Heart right ventricle (tissue), 16 donors: Measurements from ENCODE around the gene RGPD6. TPM values are rescaled to one million over a fixed set of nuclear protein-coding genes. Genes with fewer than 3 reads are reported as not detected.
"Not testable (repeated sequence)": the region's sequence is repeated elsewhere in the genome, so short reads cannot be mapped to it uniquely, and the experiment has no call there.

ENCODE experiments used
- ATAC-seq, 8 donors: fragments of 200-7000 bp; cut with Tn5 transposase; one replicate each; pipeline ENCODE4 v1.9.1; 2020; ENCODE audit warnings: mild to moderate bottlenecking in 8 of 8, moderate library complexity in 8 of 8, moderate number of reproducible peaks in 1 of 8
- DNase-seq, 2 donors: peaks; one replicate each; pipeline ENCODE4 v3.0.0-alpha.2; 2020
- H3K27ac ChIP-seq, 10 donors: fragments of 200-600 bp; sonication (generic) in 2 of 10; one replicate each; pipeline versions ENCODE4 v1.5.0 to v1.8.0; 2020 to 2022; ENCODE audit warnings: mild to moderate bottlenecking in 3 of 10
- H3K27me3 ChIP-seq, 7 donors: fragments of 200-600 bp; one replicate each; pipeline ENCODE4 v1.8.0; 2021 to 2022; ENCODE audit warnings: mild to moderate bottlenecking in 2 of 7
- H3K36me3 ChIP-seq, 9 donors: fragments of 200-600 bp; sonication (generic) in 1 of 9; one replicate each; pipeline versions ENCODE4 v1.5.0 to v1.8.0; 2020 to 2022; ENCODE audit warnings: mild to moderate bottlenecking in 2 of 9
- H3K4me1 ChIP-seq, 9 donors: fragments of 200-600 bp; sonication (generic) in 1 of 9; one replicate each; pipeline versions ENCODE4 v1.5.0 to v1.8.0; 2020 to 2022; ENCODE audit warnings: mild to moderate bottlenecking in 4 of 9
- H3K4me3 ChIP-seq, 10 donors: fragments of 200-600 bp; sonication (generic) in 2 of 10; one replicate each; pipeline versions ENCODE4 v1.5.0 to v1.8.0; 2020 to 2022; ENCODE audit warnings: mild to moderate bottlenecking in 7 of 10, moderate library complexity in 2 of 10
- H3K9me3 ChIP-seq, 11 donors: fragments of 200-600 bp in 10 of 11; sonication (generic) in 2 of 11; one replicate each; pipeline versions ENCODE4 v1.5.0 to v1.8.0; 2013 to 2022; ENCODE audit warnings: mild to moderate bottlenecking in 2 of 11, control low read depth in 1 of 11, moderate library complexity in 1 of 11
- WGBS, 2 donors: extraction: QIAGEN DNeasy Blood & Tissue Kit; methylation state at CpG; one replicate each; pipeline ENCODE4 v1.1.7; 2013; ENCODE audit warnings: inconsistent platforms in 1 of 2; 5-methylcytosine and 5-hydroxymethylcytosine counted together
- intact Hi-C, 10 donors: fragments of 100-400 bp; cut with DNase I; formaldehyde crosslinking; loops; one replicate each; pipeline versions ENCODE4 v1.11.1 to v1.14.2; 2022
- polyA plus RNA-seq, 2 donors: library from polyadenylated mRNA; stranded (reverse); fragments of 200-250 nt; gene quantifications; one replicate each; pipeline ENCODE4 v1.2.3, GENCODE V29; 2013
- total RNA-seq, 10 donors: library from RNA; stranded (reverse); fragmentation: NEBNext Ultra II Directional in 3 of 10; extraction: Animal tissue kit (Norgen Biotek cat#: 25700) in 3 of 10; gene quantifications; one replicate each; pipeline versions ENCODE4 v1.2.1 to v1.2.4, GENCODE V29; 2021 to 2023
- donor health status: Arrhythmogenic right ventricular cardiomyopathy.
- donor health status: ischemic (EF 13 %, LVEDD 7.1; RV severe dilation, severe dysfunction).
- donor health status: healthy with polysubstance abuse.
- donor health status: DM: no; HTN: yes; CAD: no.
- donor health status: DM: no; HTN: no; CAD: no.
- donor health status: ischemic (EF 25% LVEDD 6.9; RV normal size, moderate dysfunction).
- donor health status: ischemic (EF 25% LVEDD 5.7; RV mildly dilated, moderate dysfunction).
- donor health status: healthy.
- donor health status: DM: yes; HTN: yes; CAD: no.
- donor health status: Ischemic cardiomyopathy.
- donor health status: ischemic (EF 35%, LVEDD 5.7; RV mildly dilated, moderate dysfunction).
- donor health status: nonischemic (EF 11% LVEDD 7.7; RV severe dilation, severe dysfunction).
- donor health status: DM: yes; HTN: yes; CAD: no.
- donor health status: PGD.
- donor health status: ischemic (EF 29% LVEDD 5.4; RV normal size, mild dysfunction).
- donor health status: nonischemic (EF 23%, LVEDD 6.1; RV moderate dilation, normal function).

The RGPD6 gene
- total and polyA plus RNA-seq, 12 donors: 4.5 to 27.8 (median 12.0) TPM

- H3K27me3 ChIP-seq, intact Hi-C loops, H3K9me3 ChIP-seq, H3K27ac ChIP-seq, H3K36me3 ChIP-seq, DNase-seq, H3K4me3 ChIP-seq, ATAC-seq, H3K4me1 ChIP-seq: not testable (repeated sequence)
- WGBS, 2 donors: no CpG with 5 or more reads among the region's 2 CpGs
These were observed 15.0 kb upstream of the RGPD6 start for GRCh38 chr2:110591973-110592372.

- intact Hi-C loops, H3K36me3 ChIP-seq, DNase-seq, H3K27me3 ChIP-seq, H3K4me1 ChIP-seq, H3K9me3 ChIP-seq, ATAC-seq, H3K4me3 ChIP-seq, H3K27ac ChIP-seq: not testable (repeated sequence)
- WGBS, 2 donors: no CpG with 5 or more reads among the region's 15 CpGs
These were observed 12.8 kb upstream of the RGPD6 start for GRCh38 chr2:110589677-110590330.

GRCh38 chr2:110588520-110588919, 11.5 kb upstream of the RGPD6 start:
- H3K4me1 ChIP-seq, intact Hi-C loops, H3K9me3 ChIP-seq, H3K4me3 ChIP-seq, H3K27me3 ChIP-seq, DNase-seq, H3K27ac ChIP-seq, H3K36me3 ChIP-seq: not testable (repeated sequence)
- no CpG with 5 or more reads among the region's 1 CpG for WGBS, 2 donors
- peak in 7 of 8 donors; percentile 62 to 88 (median 71) for ATAC-seq

GRCh38 chr2:110579216-110579965, 2.4 kb upstream of the RGPD6 start:
- ATAC-seq, H3K9me3 ChIP-seq, H3K4me3 ChIP-seq, H3K27me3 ChIP-seq, H3K27ac ChIP-seq, H3K36me3 ChIP-seq, intact Hi-C loops, H3K4me1 ChIP-seq, DNase-seq: not testable (repeated sequence)
- WGBS, 2 donors: no CpG with 5 or more reads among the region's 12 CpGs

- H3K9me3 ChIP-seq, H3K4me3 ChIP-seq, H3K27ac ChIP-seq, intact Hi-C loops, H3K27me3 ChIP-seq, DNase-seq, H3K4me1 ChIP-seq, H3K36me3 ChIP-seq: not testable (repeated sequence)
- peak in 6 of 8 donors; percentile 53 to 59 (median 57) for ATAC-seq
- WGBS, 2 donors: no CpG with 5 or more reads among the region's 1 CpG
These were observed 1.4 kb upstream of the RGPD6 start for GRCh38 chr2:110578429-110578828.

- H3K27ac ChIP-seq, DNase-seq, H3K4me3 ChIP-seq, H3K4me1 ChIP-seq, intact Hi-C loops, H3K9me3 ChIP-seq, H3K36me3 ChIP-seq, H3K27me3 ChIP-seq: not testable (repeated sequence)
- peak in 5 of 8 donors; percentile 46 to 64 (median 58) for ATAC-seq
- no CpG with 5 or more reads among the region's 8 CpGs for WGBS, 2 donors
These were observed 77.2 kb downstream of the RGPD6 start for GRCh38 chr2:110499755-110500377.

- H3K27ac ChIP-seq, DNase-seq, H3K4me3 ChIP-seq, H3K27me3 ChIP-seq, intact Hi-C loops, ATAC-seq, H3K36me3 ChIP-seq, H3K4me1 ChIP-seq, H3K9me3 ChIP-seq: not testable (repeated sequence)
- no CpG with 5 or more reads among the region's 6 CpGs for WGBS, 2 donors
These were observed 81.0 kb downstream of the RGPD6 start for GRCh38 chr2:110496027-110496426.

- H3K4me1 ChIP-seq, H3K36me3 ChIP-seq, H3K9me3 ChIP-seq, H3K27ac ChIP-seq, H3K27me3 ChIP-seq, DNase-seq, H3K4me3 ChIP-seq, intact Hi-C loops, ATAC-seq: not testable (repeated sequence)
- WGBS, 2 donors: no CpG with 5 or more reads among the region's 3 CpGs
These were observed 82.5 kb downstream of the RGPD6 start for GRCh38 chr2:110494488-110494887.

GRCh38 chr2:110488991-110489390, 88.0 kb downstream of the RGPD6 start:
- H3K9me3 ChIP-seq, H3K4me3 ChIP-seq, H3K27me3 ChIP-seq, H3K36me3 ChIP-seq, H3K4me1 ChIP-seq, ATAC-seq, H3K27ac ChIP-seq, intact Hi-C loops, DNase-seq: not testable (repeated sequence)
- WGBS, 2 donors: no CpG with 5 or more reads among the region's 1 CpG

- H3K9me3 ChIP-seq, H3K4me1 ChIP-seq, DNase-seq, intact Hi-C loops, H3K27ac ChIP-seq, H3K27me3 ChIP-seq, ATAC-seq, H3K36me3 ChIP-seq, H3K4me3 ChIP-seq: not testable (repeated sequence)
- no CpG with 5 or more reads among the region's 4 CpGs for WGBS, 2 donors
These were observed 94.3 kb downstream of the RGPD6 start for GRCh38 chr2:110482697-110483096.

GRCh38 chr2:110481200-110481599, 95.8 kb downstream of the RGPD6 start:
- no CpG with 5 or more reads among the region's 3 CpGs for WGBS, 2 donors
- H3K27me3 ChIP-seq, DNase-seq, H3K27ac ChIP-seq, H3K36me3 ChIP-seq, intact Hi-C loops, H3K9me3 ChIP-seq, H3K4me3 ChIP-seq, H3K4me1 ChIP-seq: not testable (repeated sequence)
- peak in 2 of 8 donors; percentile 61 to 75 for ATAC-seq
